GM10847 (cell line): ENCODE results near the gene LAMC1.

Experiments
- POLR2A ChIP-seq: IDR thresholded peaks from 2 replicates; pipeline ENCODE4 v1.6.1; 2011; ENCODE audit not compliant: insufficient read length; ENCODE audit errors: extremely low read depth

The LAMC1 gene

DNA sequence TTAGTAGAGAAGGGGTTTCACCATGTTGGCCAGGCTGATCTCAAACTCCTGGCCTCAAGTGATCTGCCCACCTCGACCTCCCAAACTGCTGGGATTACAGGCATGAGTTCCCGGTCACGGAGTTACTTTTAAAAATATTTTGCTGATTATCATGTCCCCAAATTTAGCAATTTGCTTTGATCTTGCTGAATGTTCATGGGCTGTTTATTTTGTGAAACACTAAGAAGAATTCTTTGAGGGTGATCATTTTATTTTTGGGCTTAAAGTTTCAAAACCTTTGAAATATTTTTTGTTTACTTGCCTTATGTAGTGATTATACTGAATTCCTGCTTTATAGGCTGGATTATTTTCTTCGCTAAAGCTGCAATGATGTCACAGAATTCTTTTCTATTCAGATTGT, 11.4 kb upstream of the LAMC1 start:
- no peak for TF ChIP-seq POLR2A

DNA sequence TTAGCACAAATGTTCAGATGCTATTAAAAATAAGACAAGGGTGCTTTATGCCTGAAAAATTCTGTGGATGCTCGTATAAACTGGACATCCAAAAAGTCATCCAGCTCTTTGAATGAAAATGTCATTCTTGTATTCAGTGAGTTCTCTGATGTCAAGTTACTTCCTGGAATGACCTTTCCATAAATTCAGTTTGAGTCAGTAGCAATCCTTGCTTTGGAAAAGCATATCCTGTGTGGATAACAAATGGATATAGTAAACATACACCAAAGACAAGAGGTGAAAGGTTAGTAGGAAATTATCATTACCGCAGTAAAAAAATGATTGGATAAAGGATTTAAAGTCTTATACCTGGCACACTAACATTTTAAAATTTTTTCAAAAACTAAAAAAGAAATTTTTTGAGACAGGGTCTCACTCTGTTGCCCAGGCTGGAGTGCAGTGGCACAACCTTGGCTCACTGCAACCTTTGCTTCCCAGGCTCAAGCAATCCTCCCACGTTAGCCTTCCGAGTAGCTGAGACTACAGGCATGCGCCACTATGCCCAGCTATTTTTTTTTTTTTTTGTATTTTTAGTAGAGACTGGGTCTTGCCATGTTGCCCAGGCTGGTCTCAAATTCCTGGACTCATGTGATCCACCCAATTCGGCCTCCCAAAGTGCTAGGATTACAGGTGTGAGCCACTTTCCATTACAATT, 10.8 kb upstream of the LAMC1 start:
- TF ChIP-seq POLR2A = no peak

DNA sequence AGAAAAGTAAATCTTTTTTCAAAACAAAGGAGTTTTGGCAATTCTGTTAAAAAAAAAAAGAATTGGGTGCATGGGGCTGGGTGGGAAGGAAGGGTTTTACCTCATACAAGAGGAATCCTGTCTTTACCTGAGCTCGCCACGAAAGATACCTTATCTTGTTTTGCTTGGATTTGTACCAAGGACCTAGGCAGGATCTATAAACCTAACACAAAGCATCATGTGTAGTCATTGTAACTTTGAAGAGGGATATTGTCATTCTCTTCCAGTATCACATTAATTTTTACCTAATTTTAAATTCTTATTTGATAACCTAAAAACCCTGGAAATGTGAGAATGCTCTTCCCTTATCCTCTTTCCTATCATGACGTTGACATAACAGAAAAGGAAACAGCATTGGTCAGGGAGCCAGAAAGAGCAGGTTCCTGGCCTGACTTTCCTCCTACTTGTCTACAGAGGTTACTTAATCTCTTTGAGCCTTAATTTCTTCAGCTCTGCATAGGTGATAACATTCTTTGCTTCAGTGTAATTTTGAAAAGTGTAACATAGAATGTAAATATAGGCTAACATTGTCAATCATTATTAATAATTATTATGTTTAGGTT, 4.0 kb upstream of the LAMC1 start:
- TF ChIP-seq POLR2A = no peak

DNA sequence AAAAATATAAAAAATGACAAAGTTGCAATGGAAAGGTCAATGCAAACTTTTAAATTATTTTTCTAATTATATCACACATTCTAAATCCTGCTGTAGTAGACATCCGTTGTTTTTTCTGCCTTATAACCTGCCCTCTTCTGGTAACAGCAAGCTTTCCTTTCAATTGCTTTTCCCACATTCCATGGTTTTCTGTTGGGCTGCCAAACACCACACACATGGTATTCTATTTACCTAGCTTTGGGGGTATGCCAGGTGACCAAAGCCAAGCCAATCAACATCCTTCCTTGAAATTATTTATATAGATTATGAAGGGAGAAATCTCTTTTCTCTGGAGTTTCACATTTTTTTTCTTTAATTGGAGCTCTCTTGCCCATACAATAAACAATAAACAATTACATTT, 3.4 kb upstream of the LAMC1 start:
- no peak for TF ChIP-seq POLR2A

DNA sequence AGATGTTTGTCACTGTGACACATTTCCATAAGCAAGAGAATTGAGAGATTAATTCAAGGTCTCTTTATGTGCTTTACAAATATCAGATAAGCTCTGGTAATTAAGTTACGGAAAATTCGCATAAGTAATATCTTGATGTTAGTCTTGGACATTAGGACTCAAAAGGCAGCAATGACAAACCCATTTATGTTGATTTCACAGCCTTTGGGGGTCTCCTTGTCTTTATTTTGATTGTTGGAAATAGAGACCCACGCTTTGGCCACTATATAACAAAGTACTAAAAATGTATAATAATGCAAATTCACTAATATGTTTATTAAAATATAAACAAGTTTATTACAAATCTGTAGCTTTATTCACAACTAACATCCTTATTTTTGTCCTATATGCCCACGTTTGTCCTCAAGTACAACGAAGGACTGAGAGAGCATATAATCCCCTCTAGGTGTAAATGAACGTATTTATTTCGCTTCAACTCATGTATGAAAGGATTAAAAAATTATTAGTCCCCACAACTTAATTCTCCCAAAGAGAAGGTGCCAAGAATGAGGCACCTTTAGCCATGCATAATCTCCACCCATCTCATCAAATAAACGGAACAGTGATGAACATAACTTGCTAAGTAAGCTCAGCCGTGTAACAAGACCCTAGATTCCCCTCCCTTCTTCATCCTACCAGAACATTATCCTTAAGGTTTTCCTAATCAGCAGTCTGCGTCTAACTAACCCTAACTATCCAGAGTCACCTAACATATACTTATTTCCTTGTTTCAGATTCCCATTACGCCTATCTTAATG, 1.6 kb upstream of the LAMC1 start:
- TF ChIP-seq POLR2A = no peak

DNA sequence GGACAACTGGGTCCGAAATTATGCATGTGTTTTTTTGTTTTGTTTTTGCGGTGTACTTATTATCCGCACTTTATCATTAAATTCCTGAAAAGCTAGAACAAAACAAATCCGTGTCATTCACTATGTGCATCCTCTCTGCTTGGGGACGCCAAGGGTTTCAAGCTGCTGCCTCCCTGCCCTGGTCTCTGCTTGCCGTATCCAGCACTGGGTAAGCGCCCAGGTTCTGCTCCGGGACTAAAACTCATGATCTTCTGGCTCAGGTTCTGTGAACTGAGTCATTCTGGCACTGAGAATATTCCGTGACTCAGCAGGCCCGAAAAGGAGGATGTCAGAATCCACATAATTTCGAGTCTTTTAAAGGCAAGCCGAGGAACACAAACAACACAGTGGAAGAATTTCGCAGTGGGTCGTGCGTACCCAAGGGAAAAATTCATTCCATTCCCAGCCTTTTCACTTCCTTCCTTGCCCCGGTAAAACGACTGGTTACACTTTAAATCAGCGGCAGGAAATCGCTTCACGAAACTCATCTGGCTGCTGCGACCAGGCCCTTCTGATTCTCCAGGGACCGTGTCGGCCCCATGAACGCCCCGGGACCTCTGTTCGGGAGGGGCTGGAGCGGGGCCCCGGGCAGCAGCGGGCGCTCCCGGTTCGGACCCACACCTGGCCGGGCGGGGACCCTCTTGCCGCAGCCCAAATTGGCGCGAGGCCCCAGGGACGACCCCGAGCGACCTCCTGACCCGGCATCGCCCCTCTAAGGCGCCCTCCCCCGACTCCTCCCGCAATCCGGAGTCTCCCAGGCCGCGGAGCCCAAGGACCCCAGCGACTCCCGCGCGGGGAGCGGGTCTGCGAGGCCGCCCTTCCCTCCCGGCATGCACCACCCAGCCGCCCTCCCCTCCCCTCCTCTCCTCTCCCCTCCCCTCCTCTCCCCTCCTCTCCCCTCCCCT, 746 bp upstream of the LAMC1 start:
- no peak for TF ChIP-seq POLR2A

DNA sequence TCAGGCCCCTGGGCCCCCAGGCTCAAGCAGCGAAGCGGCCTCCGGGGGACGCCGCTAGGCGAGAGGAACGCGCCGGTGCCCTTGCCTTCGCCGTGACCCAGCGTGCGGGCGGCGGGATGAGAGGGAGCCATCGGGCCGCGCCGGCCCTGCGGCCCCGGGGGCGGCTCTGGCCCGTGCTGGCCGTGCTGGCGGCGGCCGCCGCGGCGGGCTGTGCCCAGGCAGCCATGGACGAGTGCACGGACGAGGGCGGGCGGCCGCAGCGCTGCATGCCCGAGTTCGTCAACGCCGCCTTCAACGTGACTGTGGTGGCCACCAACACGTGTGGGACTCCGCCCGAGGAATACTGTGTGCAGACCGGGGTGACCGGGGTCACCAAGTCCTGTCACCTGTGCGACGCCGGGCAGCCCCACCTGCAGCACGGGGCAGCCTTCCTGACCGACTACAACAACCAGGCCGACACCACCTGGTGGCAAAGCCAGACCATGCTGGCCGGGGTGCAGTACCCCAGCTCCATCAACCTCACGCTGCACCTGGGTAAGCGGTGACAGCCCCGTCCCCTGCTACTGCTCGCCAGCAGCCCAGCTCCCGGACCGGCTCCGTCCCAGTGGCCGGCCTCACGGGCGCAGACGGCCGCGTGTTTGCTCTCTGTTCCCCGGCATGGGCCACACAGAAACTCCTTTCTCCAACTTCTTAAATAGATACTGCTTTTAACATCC, 539 bp downstream of the LAMC1 start:
- TF ChIP-seq POLR2A = no peak

DNA sequence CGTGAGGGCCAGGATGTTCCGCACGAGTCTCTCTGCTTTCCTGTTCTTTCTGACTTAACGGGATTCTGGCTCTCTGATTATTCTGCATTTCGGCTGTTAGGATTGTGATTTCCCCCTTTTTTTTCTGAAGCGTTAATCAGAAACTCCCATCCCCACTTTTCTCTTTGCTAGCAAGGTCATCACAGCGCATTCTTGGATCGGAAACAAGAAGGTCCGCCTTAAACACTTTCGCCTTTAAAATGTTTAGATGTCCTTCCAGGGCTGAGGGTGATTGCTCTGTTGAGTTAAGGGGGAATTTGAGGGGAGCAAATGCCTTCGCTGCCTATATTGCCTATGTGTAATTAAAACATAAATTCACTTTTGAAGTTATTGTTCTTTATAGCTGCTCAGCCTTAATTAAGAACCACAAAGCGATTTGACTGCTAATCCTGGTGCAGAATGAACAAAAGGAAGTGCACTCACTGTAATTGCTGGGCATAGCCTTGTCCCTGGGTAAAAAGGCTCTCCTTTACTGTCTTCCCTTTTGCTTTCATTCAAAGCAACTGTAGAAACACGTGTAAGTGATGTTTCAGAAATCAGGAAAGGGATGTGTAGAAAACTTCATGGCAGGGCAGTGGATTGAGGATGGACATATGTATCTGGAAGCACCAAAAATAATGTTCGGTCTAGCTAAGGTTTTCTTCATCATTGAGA, 1.2 kb downstream of the LAMC1 start:
- no peak for TF ChIP-seq POLR2A

DNA sequence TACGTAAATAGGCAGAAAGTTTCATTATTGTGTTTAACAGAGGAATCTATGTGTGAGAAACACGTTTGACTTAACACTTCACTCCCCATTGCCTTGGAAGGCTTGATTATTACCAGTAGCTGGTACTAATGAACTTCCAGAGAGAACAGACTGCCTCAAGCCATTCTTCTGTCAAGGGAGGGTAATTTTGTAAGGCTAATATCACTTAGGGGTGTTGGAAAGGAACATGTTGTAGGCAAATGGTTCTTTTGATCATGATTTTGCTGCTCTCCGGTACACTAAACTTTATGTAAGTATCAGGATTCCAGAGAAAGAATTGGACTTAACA, 1.8 kb downstream of the LAMC1 start:
- TF ChIP-seq POLR2A = no peak

DNA sequence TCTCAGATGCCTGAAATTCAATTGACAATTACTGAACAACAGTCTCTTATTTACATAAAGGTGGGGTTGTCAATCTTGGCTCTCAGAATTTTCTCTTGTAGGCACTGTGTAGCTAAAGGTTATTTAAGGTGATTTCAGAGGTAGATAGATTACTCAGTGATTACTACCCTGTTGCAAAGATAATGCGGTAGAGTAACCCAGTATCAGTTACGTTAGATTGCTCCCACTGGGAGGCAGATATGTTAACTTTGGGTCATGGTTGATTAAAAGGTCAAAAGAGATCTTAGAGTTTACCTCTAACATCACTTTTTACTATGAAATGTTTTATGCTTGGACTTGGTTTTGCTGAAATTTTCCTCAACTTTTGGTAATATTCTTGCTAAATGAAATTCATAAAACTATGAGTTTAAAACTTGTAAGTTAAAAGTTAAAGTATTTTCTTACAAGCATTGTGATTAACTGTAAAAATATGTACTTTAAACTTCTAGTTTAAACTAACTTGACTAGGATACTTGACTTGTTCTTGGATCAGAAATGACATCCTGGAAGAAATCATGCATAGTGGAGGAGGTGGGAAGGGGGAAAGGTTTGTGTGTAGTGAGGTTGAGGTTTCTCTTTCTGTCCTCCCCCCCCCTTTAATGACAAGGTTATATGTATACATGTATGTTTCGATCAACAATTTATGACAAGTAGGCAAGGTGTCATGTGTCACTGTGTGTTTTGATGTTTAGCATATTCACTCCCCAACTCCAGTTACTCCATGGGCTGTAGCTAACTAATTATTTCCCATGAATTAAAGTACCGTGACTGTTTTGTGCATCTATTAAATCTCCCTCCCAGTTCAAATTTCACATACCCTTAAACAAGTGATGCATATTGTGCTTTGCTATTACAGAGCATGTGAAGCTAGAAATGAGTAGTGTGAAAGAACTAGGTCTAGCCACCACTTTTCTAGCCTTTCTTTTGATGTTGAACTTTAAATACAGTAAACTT, 2.9 kb downstream of the LAMC1 start:
- no peak for TF ChIP-seq POLR2A

DNA sequence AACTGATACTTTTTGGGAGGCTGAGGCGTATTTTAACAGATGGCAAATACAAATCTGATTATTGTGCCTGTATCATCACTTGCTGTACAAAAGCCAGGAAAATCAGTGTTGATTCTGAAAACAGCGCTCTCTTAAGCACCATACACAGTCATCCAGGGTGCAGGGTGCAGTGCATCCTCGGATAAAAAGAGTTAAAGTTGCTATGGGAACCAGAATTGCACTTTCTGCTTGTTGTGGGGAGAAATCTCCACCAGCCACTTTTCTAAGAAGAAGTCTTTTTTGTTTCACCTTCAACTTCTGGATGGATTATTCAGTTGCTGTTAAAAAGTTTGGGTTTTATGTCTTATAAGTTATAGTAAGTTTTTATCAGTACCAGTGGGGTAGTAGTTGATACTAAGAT, 3.8 kb downstream of the LAMC1 start:
- no peak for TF ChIP-seq POLR2A

DNA sequence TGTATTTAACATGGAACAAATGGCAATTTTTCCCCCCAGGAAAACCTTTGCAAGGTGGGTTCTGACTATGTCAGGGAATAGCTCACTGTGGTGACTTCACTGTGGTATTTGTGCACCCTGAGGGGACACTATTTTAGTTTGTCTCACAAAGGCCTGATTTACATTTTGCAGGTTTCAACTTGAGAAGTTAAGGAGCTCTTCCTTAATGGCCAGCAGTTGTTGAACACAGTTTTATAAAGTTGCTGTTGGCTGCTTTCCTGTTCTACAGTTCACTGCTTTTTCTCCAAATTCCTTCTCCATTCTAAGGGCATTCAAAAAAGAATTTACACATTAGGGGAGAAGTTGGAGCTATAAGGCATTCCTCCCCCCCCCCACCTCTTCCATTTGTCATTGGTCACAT, 4.6 kb downstream of the LAMC1 start:
- TF ChIP-seq POLR2A = no peak

DNA sequence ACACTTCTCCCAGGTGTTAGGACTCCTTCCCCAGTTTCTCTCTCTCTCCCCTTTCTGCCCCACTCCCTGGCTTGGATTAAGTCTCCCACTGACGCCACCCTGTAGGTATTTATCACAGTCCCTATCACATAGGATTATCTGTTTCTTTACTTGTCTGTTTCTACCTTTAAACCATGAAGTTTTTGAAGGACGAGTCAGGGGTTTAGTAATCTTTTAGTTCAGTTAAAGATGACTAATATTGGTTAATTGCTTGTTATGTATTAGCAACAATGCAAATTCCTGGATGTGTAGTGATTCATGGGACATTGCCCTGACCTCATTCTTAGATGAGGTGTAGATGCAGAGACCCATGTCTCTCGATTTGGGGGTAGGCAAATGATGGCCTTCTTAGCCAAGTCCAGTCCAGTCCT, 6.4 kb downstream of the LAMC1 start:
- no peak for TF ChIP-seq POLR2A
